HepG2 (cell line): ENCODE results near the gene GABRG3.

Experiments
- ATRX ChIP-seq: sonication (generic); formaldehyde crosslinking; IDR thresholded peaks from 2 replicates; pipeline ENCODE4 v1.4.0; 2020; ENCODE audit warnings: missing genetic modification reagents, borderline replicate concordance
- ETV5 ChIP-seq: IDR thresholded peaks from 2 replicates; pipeline ENCODE4 v1.6.1; 2018; ENCODE audit warnings: missing biosample characterization, missing genetic modification reagents, inconsistent platforms, borderline replicate concordance
- MED1 ChIP-seq: sonication (generic); formaldehyde crosslinking; IDR thresholded peaks from 2 replicates; pipeline ENCODE4 v1.4.0; 2020; ENCODE audit warnings: missing genetic modification reagents
- POLR2A ChIP-seq, 2 experiments: IDR thresholded peaks; 2 replicates each; pipeline ENCODE4 v1.6.1; 2011; ENCODE audit warnings: low read depth in 2 of 2, low read length in 2 of 2, mild to moderate bottlenecking in 1 of 2, moderate library complexity in 1 of 2; ENCODE audit not compliant: insufficient read depth in 1 of 2
- TRIM24 ChIP-seq: sonication (generic); formaldehyde crosslinking; IDR thresholded peaks from 2 replicates; pipeline ENCODE4 v1.8.0; 2022; ENCODE audit warnings: mild to moderate bottlenecking, missing genetic modification reagents
- TF ChIP-seq, protein P1 (sequence below): sonication (generic); formaldehyde crosslinking; IDR thresholded peaks from 2 replicates; pipeline ENCODE4 v1.5.0; 2020; ENCODE audit warnings: mild to moderate bottlenecking, missing genetic modification reagents
- TF ChIP-seq, protein P2 (sequence below): sonication (generic); formaldehyde crosslinking; IDR thresholded peaks from 2 replicates; pipeline ENCODE4 v1.5.0; 2020; ENCODE audit warnings: mild to moderate bottlenecking, missing genetic modification reagents, moderate library complexity
- TF ChIP-seq, protein P3 (sequence below): sonication (generic); formaldehyde crosslinking; IDR thresholded peaks from 2 replicates; pipeline ENCODE4 v1.4.0; 2020; ENCODE audit warnings: mild to moderate bottlenecking, missing genetic modification reagents
- TF ChIP-seq, protein P4 (sequence below): sonication (generic); formaldehyde crosslinking; IDR thresholded peaks from 2 replicates; pipeline ENCODE4 v1.8.0; 2022; ENCODE audit warnings: mild to moderate bottlenecking, missing genetic modification reagents; ENCODE audit not compliant: insufficient replicate concordance
- TF ChIP-seq, protein P5 (sequence below): IDR thresholded peaks from 2 replicates; pipeline ENCODE4 v1.6.1; 2016
- TF ChIP-seq, protein P6 (sequence below): sonication (generic); formaldehyde crosslinking; IDR thresholded peaks from 2 replicates; pipeline ENCODE4 v1.4.0; 2020; ENCODE audit warnings: mild to moderate bottlenecking, missing genetic modification reagents

DNA sequence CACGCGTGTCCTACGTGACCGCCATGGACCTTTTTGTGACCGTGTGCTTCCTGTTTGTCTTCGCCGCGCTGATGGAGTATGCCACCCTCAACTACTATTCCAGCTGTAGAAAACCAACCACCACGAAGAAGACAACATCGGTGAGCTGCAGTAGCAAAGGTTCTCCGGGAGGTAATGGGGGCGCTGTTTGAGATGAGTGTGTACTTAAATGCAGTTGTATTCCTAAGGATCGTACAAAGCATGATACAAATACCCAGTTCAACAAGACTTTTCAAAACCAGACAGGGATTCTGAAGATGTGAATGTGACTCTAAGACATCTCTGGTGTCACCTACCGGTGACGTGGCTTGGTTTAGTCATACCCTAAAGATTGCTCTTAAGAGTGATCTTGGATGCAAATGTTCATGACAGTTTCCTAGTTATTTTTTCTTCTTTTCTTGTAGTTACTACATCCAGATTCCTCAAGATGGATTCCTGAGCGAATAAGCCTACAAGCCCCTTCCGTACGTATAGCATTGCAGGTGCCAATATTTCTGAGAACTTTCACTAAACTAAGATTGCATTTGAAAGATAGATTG is 556.6 kb downstream of the GABRG3 start:
- TF ChIP-seq, protein P1, sequence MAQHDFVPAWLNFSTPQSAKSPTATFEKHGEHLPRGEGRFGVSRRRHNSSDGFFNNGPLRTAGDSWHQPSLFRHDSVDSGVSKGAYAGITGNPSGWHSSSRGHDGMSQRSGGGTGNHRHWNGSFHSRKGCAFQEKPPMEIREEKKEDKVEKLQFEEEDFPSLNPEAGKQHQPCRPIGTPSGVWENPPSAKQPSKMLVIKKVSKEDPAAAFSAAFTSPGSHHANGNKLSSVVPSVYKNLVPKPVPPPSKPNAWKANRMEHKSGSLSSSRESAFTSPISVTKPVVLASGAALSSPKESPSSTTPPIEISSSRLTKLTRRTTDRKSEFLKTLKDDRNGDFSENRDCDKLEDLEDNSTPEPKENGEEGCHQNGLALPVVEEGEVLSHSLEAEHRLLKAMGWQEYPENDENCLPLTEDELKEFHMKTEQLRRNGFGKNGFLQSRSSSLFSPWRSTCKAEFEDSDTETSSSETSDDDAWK (CRISPR knock-in tag): no peak
- TF ChIP-seq MED1 (CRISPR knock-in tag) (no peak), TRIM24 (CRISPR knock-in tag) (no peak), ETV5 (CRISPR knock-in tag) (no peak), ATRX (CRISPR knock-in tag) (no peak), POLR2A (IDR thresholded peaks at IDR 0.05; ENCODE audit: insufficient read depth in 1 of 2, low read depth in 2 of 2, low read length in 2 of 2) (no peak)
- TF ChIP-seq, protein P2, sequence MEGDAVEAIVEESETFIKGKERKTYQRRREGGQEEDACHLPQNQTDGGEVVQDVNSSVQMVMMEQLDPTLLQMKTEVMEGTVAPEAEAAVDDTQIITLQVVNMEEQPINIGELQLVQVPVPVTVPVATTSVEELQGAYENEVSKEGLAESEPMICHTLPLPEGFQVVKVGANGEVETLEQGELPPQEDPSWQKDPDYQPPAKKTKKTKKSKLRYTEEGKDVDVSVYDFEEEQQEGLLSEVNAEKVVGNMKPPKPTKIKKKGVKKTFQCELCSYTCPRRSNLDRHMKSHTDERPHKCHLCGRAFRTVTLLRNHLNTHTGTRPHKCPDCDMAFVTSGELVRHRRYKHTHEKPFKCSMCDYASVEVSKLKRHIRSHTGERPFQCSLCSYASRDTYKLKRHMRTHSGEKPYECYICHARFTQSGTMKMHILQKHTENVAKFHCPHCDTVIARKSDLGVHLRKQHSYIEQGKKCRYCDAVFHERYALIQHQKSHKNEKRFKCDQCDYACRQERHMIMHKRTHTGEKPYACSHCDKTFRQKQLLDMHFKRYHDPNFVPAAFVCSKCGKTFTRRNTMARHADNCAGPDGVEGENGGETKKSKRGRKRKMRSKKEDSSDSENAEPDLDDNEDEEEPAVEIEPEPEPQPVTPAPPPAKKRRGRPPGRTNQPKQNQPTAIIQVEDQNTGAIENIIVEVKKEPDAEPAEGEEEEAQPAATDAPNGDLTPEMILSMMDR (CRISPR knock-in tag): no peak
- TF ChIP-seq, protein P3, sequence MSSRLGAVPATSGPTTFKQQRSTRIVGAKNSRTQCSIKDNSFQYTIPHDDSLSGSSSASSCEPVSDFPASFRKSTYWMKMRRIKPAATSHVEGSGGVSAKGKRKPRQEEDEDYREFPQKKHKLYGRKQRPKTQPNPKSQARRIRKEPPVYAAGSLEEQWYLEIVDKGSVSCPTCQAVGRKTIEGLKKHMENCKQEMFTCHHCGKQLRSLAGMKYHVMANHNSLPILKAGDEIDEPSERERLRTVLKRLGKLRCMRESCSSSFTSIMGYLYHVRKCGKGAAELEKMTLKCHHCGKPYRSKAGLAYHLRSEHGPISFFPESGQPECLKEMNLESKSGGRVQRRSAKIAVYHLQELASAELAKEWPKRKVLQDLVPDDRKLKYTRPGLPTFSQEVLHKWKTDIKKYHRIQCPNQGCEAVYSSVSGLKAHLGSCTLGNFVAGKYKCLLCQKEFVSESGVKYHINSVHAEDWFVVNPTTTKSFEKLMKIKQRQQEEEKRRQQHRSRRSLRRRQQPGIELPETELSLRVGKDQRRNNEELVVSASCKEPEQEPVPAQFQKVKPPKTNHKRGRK (CRISPR knock-in tag): no peak
- TF ChIP-seq, protein P4, sequence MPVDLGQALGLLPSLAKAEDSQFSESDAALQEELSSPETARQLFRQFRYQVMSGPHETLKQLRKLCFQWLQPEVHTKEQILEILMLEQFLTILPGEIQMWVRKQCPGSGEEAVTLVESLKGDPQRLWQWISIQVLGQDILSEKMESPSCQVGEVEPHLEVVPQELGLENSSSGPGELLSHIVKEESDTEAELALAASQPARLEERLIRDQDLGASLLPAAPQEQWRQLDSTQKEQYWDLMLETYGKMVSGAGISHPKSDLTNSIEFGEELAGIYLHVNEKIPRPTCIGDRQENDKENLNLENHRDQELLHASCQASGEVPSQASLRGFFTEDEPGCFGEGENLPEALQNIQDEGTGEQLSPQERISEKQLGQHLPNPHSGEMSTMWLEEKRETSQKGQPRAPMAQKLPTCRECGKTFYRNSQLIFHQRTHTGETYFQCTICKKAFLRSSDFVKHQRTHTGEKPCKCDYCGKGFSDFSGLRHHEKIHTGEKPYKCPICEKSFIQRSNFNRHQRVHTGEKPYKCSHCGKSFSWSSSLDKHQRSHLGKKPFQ (CRISPR knock-in tag): no peak
- TF ChIP-seq, protein P5, sequence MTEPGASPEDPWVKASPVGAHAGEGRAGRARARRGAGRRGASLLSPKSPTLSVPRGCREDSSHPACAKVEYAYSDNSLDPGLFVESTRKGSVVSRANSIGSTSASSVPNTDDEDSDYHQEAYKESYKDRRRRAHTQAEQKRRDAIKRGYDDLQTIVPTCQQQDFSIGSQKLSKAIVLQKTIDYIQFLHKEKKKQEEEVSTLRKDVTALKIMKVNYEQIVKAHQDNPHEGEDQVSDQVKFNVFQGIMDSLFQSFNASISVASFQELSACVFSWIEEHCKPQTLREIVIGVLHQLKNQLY: no peak
- TF ChIP-seq, protein P6, sequence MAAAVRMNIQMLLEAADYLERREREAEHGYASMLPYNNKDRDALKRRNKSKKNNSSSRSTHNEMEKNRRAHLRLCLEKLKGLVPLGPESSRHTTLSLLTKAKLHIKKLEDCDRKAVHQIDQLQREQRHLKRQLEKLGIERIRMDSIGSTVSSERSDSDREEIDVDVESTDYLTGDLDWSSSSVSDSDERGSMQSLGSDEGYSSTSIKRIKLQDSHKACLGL (CRISPR knock-in tag): no peak
